H1 (cell line): ENCODE results near the gene KCNMA1.

Source experiments
- ATF3 ChIP-seq: IDR thresholded peaks from 2 replicates; pipeline ENCODE4 v1.6.1; 2011; ENCODE audit warnings: low read depth, mild to moderate bottlenecking, low read length; ENCODE audit not compliant: insufficient read depth
- CTCF ChIP-seq, 3 experiments: IDR thresholded peaks; 1 replicate in 2 of 3; 2 replicates in 1 of 3; pipeline versions ENCODE4 v1.5.1 to v1.6.1; 2011; ENCODE audit warnings: low read length in 3 of 3, mild to moderate bottlenecking in 3 of 3, inconsistent platforms in 2 of 3, low read depth in 1 of 3, moderate library complexity in 1 of 3; ENCODE audit not compliant: insufficient read depth in 1 of 3; ENCODE audit errors: control extremely low read depth in 1 of 3
- EGR1 ChIP-seq: IDR thresholded peaks from 2 replicates; pipeline ENCODE4 v1.6.1; 2011; ENCODE audit warnings: low read depth, low read length, borderline replicate concordance
- POLR2AphosphoS5 ChIP-seq: IDR thresholded peaks from 2 replicates; pipeline ENCODE4 v1.6.1; 2011; ENCODE audit warnings: low read depth, low read length
- RFX5 ChIP-seq: IDR thresholded peaks from 2 replicates; pipeline ENCODE4 v1.6.1; 2011; ENCODE audit warnings: low read depth, low read length, improper control_type of control experiment, borderline replicate concordance
- TCF12 ChIP-seq: IDR thresholded peaks from 2 replicates; pipeline ENCODE4 v1.6.1; 2011; ENCODE audit warnings: low read depth, mild to moderate bottlenecking, low read length
- TEAD4 ChIP-seq: IDR thresholded peaks from 2 replicates; pipeline ENCODE4 v1.6.1; 2012; ENCODE audit warnings: low read depth, low read length, inconsistent platforms, mixed read lengths
- USF2 ChIP-seq: IDR thresholded peaks from 2 replicates; pipeline ENCODE4 v1.6.1; 2011; ENCODE audit warnings: low read length, improper control_type of control experiment

GRCh38 chr10:76917071-76917470, 720.5 kb downstream of the KCNMA1 start:
- TF ChIP-seq EGR1 = no peak
- no peak for TF ChIP-seq CTCF (IDR thresholded peaks at IDR 0.05; ENCODE audit: control extremely low read depth in 1 of 3, insufficient read depth in 1 of 3, low read depth in 1 of 3, low read length in 3 of 3)
- TF ChIP-seq USF2 = no peak
- no peak for TF ChIP-seq TEAD4
- TF ChIP-seq RFX5 = no peak
- TF ChIP-seq POLR2AphosphoS5 = no peak
- TF ChIP-seq ATF3 = no peak
- no peak for TF ChIP-seq TCF12
